ENCODE data around the gene PPP1R9A.

DNA sequence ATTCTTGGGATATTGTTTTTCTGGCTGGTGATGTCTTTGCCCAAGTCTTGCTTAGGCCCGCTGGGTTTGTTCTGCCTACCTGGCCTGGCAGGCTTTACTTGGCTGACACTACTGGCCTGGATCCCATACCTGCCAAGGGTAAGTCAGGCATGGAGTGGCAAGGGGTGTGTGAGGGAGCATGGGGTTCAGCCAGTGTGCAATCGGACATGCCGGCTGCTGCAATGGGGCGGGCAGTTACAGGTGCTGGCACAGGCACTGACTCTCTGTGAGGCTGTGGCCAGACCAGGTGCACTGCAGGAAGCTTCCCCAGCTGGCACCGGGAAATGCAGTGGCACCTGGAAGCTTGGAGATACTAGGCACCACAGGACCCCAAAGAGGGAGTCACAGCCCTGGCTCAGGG, 248.6 kb downstream of the PPP1R9A start:
- TF ChIP-seq CTCF (IDR thresholded peaks at IDR 0.05) (no peak), EP300 (IDR thresholded peaks at IDR 0.05) (no peak)

Data from tibial nerve (tissue), 4 donors.